GM12872 (cell line): ENCODE results near the gene XPO6.
A peak's percentile ranks its signal among the peaks of the same experiment; 100 is the strongest.

Experiments used
- TF ChIP-seq, protein P1 (sequence below): IDR thresholded peaks from 3 replicates; pipeline ENCODE4 v1.5.1; 2011; ENCODE audit warnings: low read depth, mild to moderate bottlenecking, low read length, moderate library complexity; ENCODE audit not compliant: insufficient read depth

Gene XPO6

DNA sequence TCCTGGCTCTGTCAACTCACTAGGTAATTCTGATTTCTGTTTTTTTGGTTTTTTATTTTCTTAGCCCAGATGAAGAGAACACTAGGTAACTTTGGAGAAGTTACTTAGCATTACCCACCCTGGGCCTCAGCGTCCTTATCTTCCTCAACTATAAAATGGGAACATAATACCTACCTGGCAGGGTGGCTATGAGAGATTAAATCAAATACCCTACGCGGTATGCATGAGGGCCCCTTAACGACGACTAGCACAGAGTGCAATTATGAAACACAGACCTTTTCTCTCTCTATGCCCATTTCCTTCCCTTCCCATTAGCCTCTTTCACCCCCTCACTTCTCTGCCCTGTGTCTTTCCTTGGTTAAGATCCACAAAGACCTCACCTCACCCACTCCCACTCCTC lies 11.1 kb downstream of the XPO6 start:
- TF ChIP-seq, protein P1, sequence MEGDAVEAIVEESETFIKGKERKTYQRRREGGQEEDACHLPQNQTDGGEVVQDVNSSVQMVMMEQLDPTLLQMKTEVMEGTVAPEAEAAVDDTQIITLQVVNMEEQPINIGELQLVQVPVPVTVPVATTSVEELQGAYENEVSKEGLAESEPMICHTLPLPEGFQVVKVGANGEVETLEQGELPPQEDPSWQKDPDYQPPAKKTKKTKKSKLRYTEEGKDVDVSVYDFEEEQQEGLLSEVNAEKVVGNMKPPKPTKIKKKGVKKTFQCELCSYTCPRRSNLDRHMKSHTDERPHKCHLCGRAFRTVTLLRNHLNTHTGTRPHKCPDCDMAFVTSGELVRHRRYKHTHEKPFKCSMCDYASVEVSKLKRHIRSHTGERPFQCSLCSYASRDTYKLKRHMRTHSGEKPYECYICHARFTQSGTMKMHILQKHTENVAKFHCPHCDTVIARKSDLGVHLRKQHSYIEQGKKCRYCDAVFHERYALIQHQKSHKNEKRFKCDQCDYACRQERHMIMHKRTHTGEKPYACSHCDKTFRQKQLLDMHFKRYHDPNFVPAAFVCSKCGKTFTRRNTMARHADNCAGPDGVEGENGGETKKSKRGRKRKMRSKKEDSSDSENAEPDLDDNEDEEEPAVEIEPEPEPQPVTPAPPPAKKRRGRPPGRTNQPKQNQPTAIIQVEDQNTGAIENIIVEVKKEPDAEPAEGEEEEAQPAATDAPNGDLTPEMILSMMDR, result no peak

GRCh38 chr16:28196387-28196987 lies 15.3 kb downstream of the XPO6 start:
- TF ChIP-seq, protein P1, result no peak

DNA sequence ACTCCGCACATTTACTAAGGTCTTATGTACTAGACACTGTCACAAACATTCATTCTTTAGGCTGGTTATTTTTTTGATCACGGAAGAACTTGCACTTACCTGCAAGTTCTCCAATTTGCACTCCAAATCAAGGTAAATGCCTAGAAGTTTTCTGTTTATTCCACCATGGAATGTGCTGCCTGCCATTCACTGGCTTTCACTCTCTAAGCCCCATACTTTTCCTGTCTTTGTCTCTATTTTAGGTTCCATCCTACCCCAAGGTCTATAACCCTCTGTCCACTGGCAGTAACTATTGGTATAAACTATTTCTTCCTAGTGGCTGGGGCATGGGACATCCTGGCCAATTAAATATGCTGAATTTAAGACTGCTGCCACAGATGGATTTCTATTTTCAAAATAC lies 15.9 kb downstream of the XPO6 start:
- TF ChIP-seq, protein P1, result no peak

DNA sequence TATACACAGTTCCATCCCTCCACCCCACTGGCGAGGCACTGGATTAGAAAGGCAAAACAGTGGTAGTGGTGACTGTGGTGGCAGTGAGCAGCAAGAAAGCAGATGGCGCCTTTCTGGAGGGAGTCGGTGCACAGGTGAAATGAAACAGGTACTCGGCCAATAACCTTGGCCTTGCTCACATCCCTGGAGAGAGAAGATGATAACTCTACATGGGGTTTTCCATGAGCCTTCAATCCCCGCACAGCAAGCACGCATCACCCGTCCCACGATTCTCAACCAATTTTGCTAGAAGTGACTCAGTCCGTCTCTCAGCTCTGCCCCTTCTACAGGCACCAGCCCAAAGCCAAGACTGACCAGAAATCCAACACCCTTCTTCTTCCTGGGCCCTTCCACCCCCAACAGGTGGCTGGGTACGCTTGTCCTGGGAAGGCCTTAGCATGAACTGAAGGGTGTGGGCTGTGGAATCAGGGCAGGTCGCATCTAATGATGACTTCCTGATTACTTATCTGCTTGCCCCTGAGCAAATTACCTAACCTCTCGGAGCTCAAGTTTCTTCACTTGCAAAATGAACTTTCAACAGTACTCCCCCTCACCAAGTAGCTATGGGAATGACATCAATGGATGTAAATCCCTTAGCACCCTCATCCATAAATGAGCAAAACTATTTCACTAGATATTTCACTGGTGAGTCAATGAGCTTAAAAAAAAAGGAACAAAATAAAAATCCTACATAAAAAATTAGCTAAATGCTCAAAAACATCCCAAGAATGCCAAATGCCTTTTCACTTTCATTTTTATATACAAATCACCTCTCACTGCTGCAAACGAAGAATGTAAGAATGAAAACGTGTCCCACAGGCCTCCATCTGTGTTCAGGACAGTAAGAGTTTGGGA lies 18.0 kb downstream of the XPO6 start:
- TF ChIP-seq, protein P1, result no peak; the same call in 2 of the 3 replicates

- TF ChIP-seq, protein P1, result peak; percentile 33
Measured at GRCh38 chr16:28192806-28193529, 18.8 kb downstream of the XPO6 start.

GRCh38 chr16:28191364-28191960 lies 20.3 kb downstream of the XPO6 start:
- TF ChIP-seq, protein P1, result no peak

GRCh38 chr16:28189245-28189644 lies 22.5 kb downstream of the XPO6 start:
- TF ChIP-seq, protein P1, result no peak
